Endothelial cell (in vitro differentiated cells): ENCODE measurements around the gene CREG1. TPM values are rescaled to one million over a fixed set of nuclear protein-coding genes. Genes with fewer than 3 reads are reported as not detected.

Experiments used
- DNase-seq: peaks from one replicate; pipeline ENCODE4 v3.0.0; 2021; ENCODE audit warnings: low spot score
- H3K27ac Mint-ChIP-seq: one replicate; pipeline ENCODE4 v1.8.0; 2021; ENCODE audit warnings: mixed read lengths, inconsistent platforms; ENCODE audit not compliant: unreplicated experiment
- H3K27me3 Mint-ChIP-seq: one replicate; pipeline ENCODE4 v1.8.0; 2021; ENCODE audit warnings: mild to moderate bottlenecking, moderate library complexity, mixed read lengths, inconsistent platforms; ENCODE audit not compliant: unreplicated experiment
- H3K36me3 Mint-ChIP-seq: one replicate; pipeline ENCODE4 v1.8.0; 2021; ENCODE audit warnings: mild to moderate bottlenecking, low read depth, mixed read lengths, inconsistent platforms; ENCODE audit not compliant: unreplicated experiment
- H3K4me1 Mint-ChIP-seq: one replicate; pipeline ENCODE4 v1.8.0; 2021; ENCODE audit warnings: mild to moderate bottlenecking, mixed read lengths, inconsistent platforms; ENCODE audit not compliant: unreplicated experiment
- H3K4me3 Mint-ChIP-seq: one replicate; pipeline ENCODE4 v1.8.0; 2021; ENCODE audit warnings: mild to moderate bottlenecking, mixed read lengths, inconsistent platforms; ENCODE audit not compliant: unreplicated experiment
- H3K9me3 Mint-ChIP-seq: one replicate; pipeline ENCODE4 v1.8.0; 2021; ENCODE audit warnings: mixed read lengths, inconsistent platforms; ENCODE audit not compliant: unreplicated experiment
- CTCF ChIP-seq: fragments of 200-600 bp; sonication (generic); IDR thresholded peaks from one replicate; pipeline ENCODE4 v1.5.0; 2021; ENCODE audit warnings: antibody characterized with exemption; ENCODE audit not compliant: unreplicated experiment
- total RNA-seq: library from RNA; stranded (reverse); fragmentation: NEBNext Ultra II Directional; extraction: Animal tissue kit (Norgen Biotek cat#: 25700); gene quantifications from one replicate; pipeline ENCODE4 v1.2.1, GENCODE V29; 2021; ENCODE audit not compliant: unreplicated experiment

The CREG1 gene
- total RNA-seq, 1 donor from 2014 or later: 22.2 TPM

GRCh38 chr1:167566766-167567165 is 13.2 kb upstream of the CREG1 start:
- no peak for TF ChIP-seq CTCF
- no peaks in the 10 kb centered on the region for H3K9me3 Mint-ChIP-seq
- H3K27me3 Mint-ChIP-seq: peaks cover 3% of the 10 kb centered on the region
- no peaks in the 10 kb centered on the region for H3K36me3 Mint-ChIP-seq
- no peak overlapping the region for H3K27ac Mint-ChIP-seq
- H3K4me1 Mint-ChIP-seq: peaks cover 10% of the 10 kb centered on the region
- no peak for DNase-seq
- H3K4me3 Mint-ChIP-seq: no peak overlapping the region

GRCh38 chr1:167565922-167566321 is 12.4 kb upstream of the CREG1 start:
- no peak for DNase-seq
- no peak for TF ChIP-seq CTCF
- Mint-ChIP-seq H3K27me3 (peaks cover 3% of the 10 kb centered on the region), H3K4me3 (no peak overlapping the region), H3K4me1 (peaks cover 10% of the 10 kb centered on the region), H3K27ac (no peak overlapping the region), H3K36me3 (no peaks in the 10 kb centered on the region), H3K9me3 (no peaks in the 10 kb centered on the region)

- Mint-ChIP-seq H3K27ac (no peak overlapping the region), H3K27me3 (peaks cover 2% of the 10 kb centered on the region), H3K4me3 (no peak overlapping the region), H3K9me3 (no peaks in the 10 kb centered on the region), H3K36me3 (no peaks in the 10 kb centered on the region), H3K4me1 (peaks cover 10% of the 10 kb centered on the region)
- no peak for DNase-seq
- no peak for TF ChIP-seq CTCF
Observed at GRCh38 chr1:167564612-167565270, 11.2 kb upstream of the CREG1 start.

GRCh38 chr1:167563579-167564246 is 10.2 kb upstream of the CREG1 start:
- Mint-ChIP-seq H3K27me3 (no peaks in the 10 kb centered on the region), H3K9me3 (no peaks in the 10 kb centered on the region), H3K4me1 (peaks cover 10% of the 10 kb centered on the region), H3K4me3 (no peak overlapping the region), H3K36me3 (no peaks in the 10 kb centered on the region), H3K27ac (no peak overlapping the region)
- TF ChIP-seq CTCF: no peak
- DNase-seq: no peak

- DNase-seq: no peak
- no peak for TF ChIP-seq CTCF
Observed at GRCh38 chr1:167562702-167563101, 9.1 kb upstream of the CREG1 start.

More at GRCh38 chr1:167562702-167563101, 9.1 kb upstream of the CREG1 start:
- Mint-ChIP-seq H3K4me1 (peaks cover 10% of the 10 kb centered on the region), H3K36me3 (no peaks in the 10 kb centered on the region), H3K27me3 (no peaks in the 10 kb centered on the region), H3K4me3 (no peak overlapping the region), H3K9me3 (no peaks in the 10 kb centered on the region), H3K27ac (no peak overlapping the region)
